ENCODE results near the gene SMYD4. TPM values are rescaled to one million over a fixed set of nuclear protein-coding genes. Genes with fewer than 3 reads are reported as not detected.
"Not testable (repeated sequence)": the region's sequence is repeated elsewhere in the genome, so short reads cannot be mapped to it uniquely, and the experiment has no call there.

The SMYD4 gene
- total RNA-seq, 1 donor from 2014 or later = 22.5 TPM

GRCh38 chr17:1742371-1743087, 87.2 kb downstream of the SMYD4 start, which contains the start of gene SERPINF2:
SERPINF2 (plus strand) TSS chr17:1742871; CDS start chr17:1744996, 2,125 bp downstream.
- no peak within 1 kb of the TSS for H3K27ac Mint-ChIP-seq
- H3K4me3 Mint-ChIP-seq = peak within 1 kb of the TSS; percentile 63
- no peak for DNase-seq (ENCODE audit: extremely low spot score, unreplicated experiment)
- no peaks in the 10 kb centered on the region for H3K27me3 Mint-ChIP-seq
- no peaks in the 10 kb centered on the region for H3K36me3 Mint-ChIP-seq
- no peak for TF ChIP-seq CTCF (conservative IDR thresholded peaks at IDR 0.05)
- no peaks in the 10 kb centered on the region for H3K9me3 Mint-ChIP-seq
- peaks cover 8% of the 10 kb centered on the region for H3K4me1 Mint-ChIP-seq (ENCODE audit: unreplicated experiment)

- not testable (repeated sequence) for H3K9me3 Mint-ChIP-seq; H3K4me1 Mint-ChIP-seq (ENCODE audit: unreplicated experiment); DNase-seq (ENCODE audit: extremely low spot score, unreplicated experiment); H3K36me3 Mint-ChIP-seq; H3K27me3 Mint-ChIP-seq; H3K27ac Mint-ChIP-seq; H3K4me3 Mint-ChIP-seq
Measured at GRCh38 chr17:1741899-1742298, 87.8 kb downstream of the SMYD4 start.

GRCh38 chr17:1737531-1738291, 92.0 kb downstream of the SMYD4 start:
- no peak for TF ChIP-seq CTCF (conservative IDR thresholded peaks at IDR 0.05)
- no peaks in the 10 kb centered on the region for H3K27me3 Mint-ChIP-seq
- H3K4me3 Mint-ChIP-seq = no peak overlapping the region
- H3K9me3 Mint-ChIP-seq = no peaks in the 10 kb centered on the region
- no peak for DNase-seq (ENCODE audit: extremely low spot score, unreplicated experiment)
- H3K36me3 Mint-ChIP-seq = no peaks in the 10 kb centered on the region
- H3K4me1 Mint-ChIP-seq (ENCODE audit: unreplicated experiment) = peaks cover 4% of the 10 kb centered on the region
- H3K27ac Mint-ChIP-seq = no peak overlapping the region

GRCh38 chr17:1736348-1737281, 93.1 kb downstream of the SMYD4 start:
- H3K4me1 Mint-ChIP-seq (ENCODE audit: unreplicated experiment) = no peaks in the 10 kb centered on the region
- no peak for DNase-seq (ENCODE audit: extremely low spot score, unreplicated experiment)
- H3K27me3 Mint-ChIP-seq = no peaks in the 10 kb centered on the region
- H3K4me3 Mint-ChIP-seq = peak overlapping the region; percentile 12
- TF ChIP-seq CTCF (conservative IDR thresholded peaks at IDR 0.05) = no peak
- H3K36me3 Mint-ChIP-seq = no peaks in the 10 kb centered on the region
- peak overlapping the region; percentile 59 for H3K27ac Mint-ChIP-seq
- H3K9me3 Mint-ChIP-seq = no peaks in the 10 kb centered on the region

GRCh38 chr17:1735834-1736347, 93.8 kb downstream of the SMYD4 start:
- Mint-ChIP-seq H3K27ac (no peak overlapping the region), H3K9me3 (no peaks in the 10 kb centered on the region), H3K27me3 (no peaks in the 10 kb centered on the region)

More at GRCh38 chr17:1735834-1736347, 93.8 kb downstream of the SMYD4 start:
- H3K4me3 Mint-ChIP-seq = no peak overlapping the region
- TF ChIP-seq CTCF (conservative IDR thresholded peaks at IDR 0.05) = no peak
- no peaks in the 10 kb centered on the region for H3K4me1 Mint-ChIP-seq (ENCODE audit: unreplicated experiment)
- DNase-seq (ENCODE audit: extremely low spot score, unreplicated experiment) = no peak
- no peaks in the 10 kb centered on the region for H3K36me3 Mint-ChIP-seq
